Subcutaneous adipose tissue (tissue), 4 donors: Measurements from ENCODE around the gene RBM43. TPM values are rescaled to one million over a fixed set of nuclear protein-coding genes. Genes with fewer than 3 reads are reported as not detected.

Source experiments
- total RNA-seq, 4 donors: library from RNA; depleted of rRNA; stranded (reverse); fragments of >200 nt; gene quantifications; one replicate each; pipeline ENCODE4 v1.1.0, GENCODE V29; 2016
- TF ChIP-seq, protein P1 (sequence below): fragments of 450-650 bp; IDR thresholded peaks from one replicate; pipeline ENCODE4 v1.5.1; 2016; ENCODE audit warnings: low read depth, mild to moderate bottlenecking, control low read depth, antibody characterized with exemption, moderate library complexity

The RBM43 gene
- total RNA-seq: 10 to 100 TPM in 1 of 4 donors, 1 to 10 TPM in 3; 6.4 to 12.2 (median 7.6) TPM

- TF ChIP-seq, protein P1, sequence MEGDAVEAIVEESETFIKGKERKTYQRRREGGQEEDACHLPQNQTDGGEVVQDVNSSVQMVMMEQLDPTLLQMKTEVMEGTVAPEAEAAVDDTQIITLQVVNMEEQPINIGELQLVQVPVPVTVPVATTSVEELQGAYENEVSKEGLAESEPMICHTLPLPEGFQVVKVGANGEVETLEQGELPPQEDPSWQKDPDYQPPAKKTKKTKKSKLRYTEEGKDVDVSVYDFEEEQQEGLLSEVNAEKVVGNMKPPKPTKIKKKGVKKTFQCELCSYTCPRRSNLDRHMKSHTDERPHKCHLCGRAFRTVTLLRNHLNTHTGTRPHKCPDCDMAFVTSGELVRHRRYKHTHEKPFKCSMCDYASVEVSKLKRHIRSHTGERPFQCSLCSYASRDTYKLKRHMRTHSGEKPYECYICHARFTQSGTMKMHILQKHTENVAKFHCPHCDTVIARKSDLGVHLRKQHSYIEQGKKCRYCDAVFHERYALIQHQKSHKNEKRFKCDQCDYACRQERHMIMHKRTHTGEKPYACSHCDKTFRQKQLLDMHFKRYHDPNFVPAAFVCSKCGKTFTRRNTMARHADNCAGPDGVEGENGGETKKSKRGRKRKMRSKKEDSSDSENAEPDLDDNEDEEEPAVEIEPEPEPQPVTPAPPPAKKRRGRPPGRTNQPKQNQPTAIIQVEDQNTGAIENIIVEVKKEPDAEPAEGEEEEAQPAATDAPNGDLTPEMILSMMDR: no peak
Measured at GRCh38 chr2:151261231-151261976, at the start of gene RBM43. Gene RBM43 (minus strand): TSS chr2:151261863. CDS start chr2:151261727, 136 bp downstream.

DNA sequence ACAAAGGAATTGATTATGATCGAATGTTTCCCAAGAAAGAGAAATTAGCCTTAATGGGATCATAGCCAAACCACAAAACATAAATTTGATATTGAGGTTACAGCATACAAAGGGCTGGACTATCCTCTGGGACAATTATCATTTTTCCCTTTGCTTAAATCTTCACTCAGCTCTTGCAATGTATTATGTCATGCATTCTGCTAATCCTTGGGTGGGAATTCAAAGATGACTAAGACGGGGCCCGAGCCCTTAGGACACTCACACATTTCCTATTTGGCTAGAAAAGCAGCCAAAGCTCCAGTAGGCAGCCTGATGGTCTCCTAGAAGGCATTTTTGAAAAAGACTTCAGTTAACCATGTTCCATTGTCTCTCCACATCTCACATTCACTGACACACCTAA lies 45.0 kb upstream of the RBM43 start:
- TF ChIP-seq, protein P1: no peak

DNA sequence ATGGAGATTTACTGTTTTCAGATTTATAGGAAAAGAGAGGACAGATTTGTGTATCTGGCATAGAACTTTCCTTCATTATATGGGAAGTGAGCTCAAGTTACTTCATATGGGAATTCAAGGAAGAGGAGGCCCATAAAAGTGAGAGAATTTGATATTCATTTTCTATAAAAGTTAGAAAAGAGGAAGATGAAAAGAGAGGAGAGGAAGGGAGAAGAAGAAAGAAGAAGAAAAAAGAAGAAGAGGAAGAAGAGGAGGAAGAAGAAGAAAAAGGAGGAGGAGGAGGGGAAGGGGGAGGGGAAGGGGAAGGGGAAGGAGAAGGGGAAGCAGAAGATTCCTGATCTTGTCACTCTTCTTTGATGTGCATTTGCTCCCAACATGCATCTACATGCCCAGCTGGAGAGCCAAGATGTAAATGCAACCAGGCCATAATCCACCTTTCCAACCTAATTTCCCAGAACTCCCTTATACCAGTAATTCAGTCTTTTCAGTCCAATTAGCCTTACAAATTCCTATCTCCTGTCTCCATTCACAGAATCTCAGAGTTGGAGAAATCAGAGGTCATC lies 43.5 kb upstream of the RBM43 start:
- TF ChIP-seq, protein P1: no peak

GRCh38 chr2:151302879-151303278 lies 41.2 kb upstream of the RBM43 start:
- TF ChIP-seq, protein P1: no peak

DNA sequence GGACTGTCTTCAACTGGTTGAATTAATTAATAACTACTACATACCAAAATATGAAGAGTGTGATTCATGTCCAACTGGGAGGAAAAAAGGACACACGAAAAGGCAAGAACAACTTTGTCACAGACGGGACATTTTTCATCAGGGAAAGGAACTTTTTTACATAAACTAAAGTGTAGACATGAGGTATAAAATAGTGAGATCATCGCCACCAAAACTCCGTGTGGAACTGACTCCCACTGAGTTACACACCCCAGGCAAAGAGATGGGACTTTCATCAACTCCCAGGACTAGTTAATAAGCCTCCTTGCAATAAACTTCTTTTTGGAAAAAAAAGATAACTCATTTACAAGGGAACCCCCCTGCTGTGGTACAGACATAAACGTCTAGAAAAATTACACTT lies 40.7 kb upstream of the RBM43 start:
- TF ChIP-seq, protein P1: no peak

GRCh38 chr2:151299920-151300539 lies 38.4 kb upstream of the RBM43 start:
- TF ChIP-seq, protein P1: no peak

DNA sequence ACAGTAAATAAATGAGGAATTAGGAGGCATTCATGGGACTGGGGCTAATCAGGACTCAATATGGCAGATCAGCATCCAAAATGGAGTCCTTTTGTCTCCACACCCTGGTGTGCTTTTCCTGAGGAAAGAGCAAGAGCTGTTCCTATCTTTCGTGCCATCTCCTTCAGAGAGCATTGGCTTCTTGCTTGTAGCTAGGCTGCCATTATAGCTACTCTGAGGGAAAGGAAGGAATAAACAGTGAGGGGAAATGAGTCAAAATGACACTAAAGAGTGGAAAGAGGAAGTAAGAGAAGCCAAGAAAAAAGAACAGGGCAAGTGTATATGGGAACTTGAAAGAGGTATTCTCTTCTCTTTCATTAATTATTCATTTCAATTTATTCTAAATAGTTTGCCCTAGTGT lies 36.2 kb upstream of the RBM43 start:
- TF ChIP-seq, protein P1: no peak
